PC-3 (cell line): ENCODE measurements around the gene MOK. TPM values are rescaled to one million over a fixed set of nuclear protein-coding genes. Genes with fewer than 3 reads are reported as not detected.

Experiments
- total RNA-seq: library from RNA; depleted of rRNA; stranded (reverse); fragments of >200 nt; gene quantifications from 2 replicates; pipeline ENCODE4 v1.2.3, GENCODE V29; 2014; rRNA removed

Gene MOK
- total RNA-seq, 1 experiment from 2014 or later, result 108 TPM

Other genes with a start within 250 kb of the MOK start
- 671 and 785 TPM in 2 replicates for gene HSP90AA1, start 218.1 kb downstream of the MOK start, total RNA-seq
- 23.7 and 24.2 TPM in 2 replicates for gene WDR20, start 165.3 kb downstream of the MOK start, total RNA-seq
- gene ZNF839, start 14.6 kb upstream of the MOK start, total RNA-seq, result 13.2 and 20.5 TPM in 2 replicates
- 76.9 and 83.6 TPM in 2 replicates for gene CINP, start 57.7 kb upstream of the MOK start, total RNA-seq
- 15.7 and 16.7 TPM in 2 replicates for gene TECPR2, start 57.8 kb upstream of the MOK start, total RNA-seq
- 52.6 and 87.6 TPM in 2 replicates for gene ANKRD9, start 204.6 kb upstream of the MOK start, total RNA-seq